ENCODE measurements around the gene SLC9A9. TPM values are rescaled to one million over a fixed set of nuclear protein-coding genes. Genes with fewer than 3 reads are reported as not detected.

SLC9A9 gene
- total RNA-seq, 2 donors from 2014 or later, result 23.6 to 31.0 TPM

GRCh38 chr3:143471705-143472104 lies 376.6 kb downstream of the SLC9A9 start:
- no peak for DNase-seq (ENCODE audit: low spot score)
- TF ChIP-seq, protein P1, sequence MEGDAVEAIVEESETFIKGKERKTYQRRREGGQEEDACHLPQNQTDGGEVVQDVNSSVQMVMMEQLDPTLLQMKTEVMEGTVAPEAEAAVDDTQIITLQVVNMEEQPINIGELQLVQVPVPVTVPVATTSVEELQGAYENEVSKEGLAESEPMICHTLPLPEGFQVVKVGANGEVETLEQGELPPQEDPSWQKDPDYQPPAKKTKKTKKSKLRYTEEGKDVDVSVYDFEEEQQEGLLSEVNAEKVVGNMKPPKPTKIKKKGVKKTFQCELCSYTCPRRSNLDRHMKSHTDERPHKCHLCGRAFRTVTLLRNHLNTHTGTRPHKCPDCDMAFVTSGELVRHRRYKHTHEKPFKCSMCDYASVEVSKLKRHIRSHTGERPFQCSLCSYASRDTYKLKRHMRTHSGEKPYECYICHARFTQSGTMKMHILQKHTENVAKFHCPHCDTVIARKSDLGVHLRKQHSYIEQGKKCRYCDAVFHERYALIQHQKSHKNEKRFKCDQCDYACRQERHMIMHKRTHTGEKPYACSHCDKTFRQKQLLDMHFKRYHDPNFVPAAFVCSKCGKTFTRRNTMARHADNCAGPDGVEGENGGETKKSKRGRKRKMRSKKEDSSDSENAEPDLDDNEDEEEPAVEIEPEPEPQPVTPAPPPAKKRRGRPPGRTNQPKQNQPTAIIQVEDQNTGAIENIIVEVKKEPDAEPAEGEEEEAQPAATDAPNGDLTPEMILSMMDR (IDR thresholded peaks at IDR 0.05), result no peak
- TF ChIP-seq POLR2AphosphoS5 (IDR thresholded peaks at IDR 0.05) (no peak), POLR2A (IDR thresholded peaks at IDR 0.05) (no peak)
- Histone ChIP-seq H3K27me3 (replicated peaks; ENCODE audit: insufficient read depth) (no peaks in the 10 kb centered on the region), H3K27ac (no peak overlapping the region), H3K36me3 (no peaks in the 10 kb centered on the region), H3K4me3 (no peak overlapping the region), H3K4me1 (replicated peaks) (no peaks in the 10 kb centered on the region), H3K9me3 (no peaks in the 10 kb centered on the region)
- WGBS, result 74% methylated on average over 2 of the region's 2 CpGs
- intact Hi-C loops (cut with DNase I), result no loop called here

GRCh38 chr3:143469159-143469558 lies 379.1 kb downstream of the SLC9A9 start:
- H3K9me3 ChIP-seq, result no peaks in the 10 kb centered on the region
- intact Hi-C loops (cut with DNase I), result no loop called here
- no peak overlapping the region for H3K4me3 ChIP-seq
- DNase-seq (ENCODE audit: low spot score), result no peak
- H3K27ac ChIP-seq, result no peak overlapping the region
- 72% methylated on average over 5 of the region's 5 CpGs for WGBS
- TF ChIP-seq POLR2A (IDR thresholded peaks at IDR 0.05) (no peak), POLR2AphosphoS5 (IDR thresholded peaks at IDR 0.05) (no peak)
- TF ChIP-seq, protein P1 (IDR thresholded peaks at IDR 0.05), result no peak
- H3K36me3 ChIP-seq, result no peaks in the 10 kb centered on the region
- H3K4me1 ChIP-seq (replicated peaks), result no peaks in the 10 kb centered on the region
- no peaks in the 10 kb centered on the region for H3K27me3 ChIP-seq (replicated peaks; ENCODE audit: insufficient read depth)

GRCh38 chr3:143465666-143466065 lies 382.6 kb downstream of the SLC9A9 start:
- TF ChIP-seq, protein P1 (IDR thresholded peaks at IDR 0.05), result no peak
- TF ChIP-seq POLR2AphosphoS5 (IDR thresholded peaks at IDR 0.05) (no peak), POLR2A (IDR thresholded peaks at IDR 0.05) (no peak)
- no peak overlapping the region for H3K27ac ChIP-seq
- WGBS, result 79% methylated on average over 1 of the region's 1 CpG
- no peak for DNase-seq (ENCODE audit: low spot score)
- intact Hi-C loops (cut with DNase I), result no loop called here
- H3K27me3 ChIP-seq (replicated peaks; ENCODE audit: insufficient read depth), result no peaks in the 10 kb centered on the region
- H3K9me3 ChIP-seq, result no peaks in the 10 kb centered on the region
- H3K4me1 ChIP-seq (replicated peaks), result no peaks in the 10 kb centered on the region
- H3K36me3 ChIP-seq, result no peaks in the 10 kb centered on the region
- no peak overlapping the region for H3K4me3 ChIP-seq

DNA sequence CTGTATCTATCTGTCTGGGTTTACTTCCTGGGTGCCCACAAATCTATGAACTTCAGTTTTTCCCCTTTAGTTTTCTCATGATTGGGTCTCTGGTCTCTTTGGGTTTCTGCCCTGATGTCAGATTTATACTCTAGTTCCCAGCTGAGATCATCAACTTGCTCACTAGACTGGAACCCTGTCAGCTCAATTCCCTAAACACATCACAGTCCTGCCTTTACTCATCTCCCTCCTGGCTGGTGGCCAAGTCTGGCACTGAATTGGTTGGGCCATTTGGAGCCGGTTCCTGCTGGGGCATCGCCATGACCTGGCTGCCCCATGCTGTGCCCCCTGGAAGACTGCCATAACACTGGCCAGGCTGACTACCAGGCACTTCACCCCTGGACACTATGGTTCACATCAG lies 383.4 kb downstream of the SLC9A9 start:
- 62% methylated on average over 2 of the region's 2 CpGs for WGBS
- no peaks in the 10 kb centered on the region for H3K4me1 ChIP-seq (replicated peaks)
- no peak overlapping the region for H3K27ac ChIP-seq
- no peaks in the 10 kb centered on the region for H3K27me3 ChIP-seq (replicated peaks; ENCODE audit: insufficient read depth)
- no peaks in the 10 kb centered on the region for H3K36me3 ChIP-seq
- DNase-seq (ENCODE audit: low spot score), result no peak
- intact Hi-C loops (cut with DNase I), result no loop called here
- H3K9me3 ChIP-seq, result no peaks in the 10 kb centered on the region
- no peak overlapping the region for H3K4me3 ChIP-seq
- TF ChIP-seq, protein P1 (IDR thresholded peaks at IDR 0.05), result no peak
- TF ChIP-seq POLR2AphosphoS5 (IDR thresholded peaks at IDR 0.05) (no peak), POLR2A (IDR thresholded peaks at IDR 0.05) (no peak)

DNA sequence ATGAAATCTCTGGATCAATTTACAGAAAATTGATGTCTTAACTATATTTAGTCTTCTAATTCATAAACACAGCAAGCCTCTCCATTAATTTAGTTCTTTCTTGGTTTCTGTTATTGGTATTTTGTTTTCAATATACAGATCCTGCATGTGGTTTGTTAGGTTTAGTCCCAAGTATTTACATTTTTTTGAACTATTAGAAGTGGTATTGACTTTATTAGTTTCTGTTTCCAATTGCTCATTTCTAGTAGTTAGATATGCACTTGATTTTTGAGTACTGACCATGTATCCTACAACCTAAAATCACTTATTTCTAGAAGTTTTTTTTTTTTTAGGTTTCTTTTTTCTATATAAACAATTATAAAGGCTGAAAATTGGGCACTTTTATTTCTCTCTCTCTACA lies 392.8 kb downstream of the SLC9A9 start:
- Histone ChIP-seq H3K4me1 (replicated peaks) (no peaks in the 10 kb centered on the region), H3K36me3 (no peaks in the 10 kb centered on the region), H3K27me3 (replicated peaks; ENCODE audit: insufficient read depth) (no peaks in the 10 kb centered on the region), H3K4me3 (no peak overlapping the region), H3K27ac (no peak overlapping the region), H3K9me3 (no peaks in the 10 kb centered on the region)
- no peak for DNase-seq (ENCODE audit: low spot score)
- intact Hi-C loops (cut with DNase I), result no loop called here
- TF ChIP-seq POLR2AphosphoS5 (IDR thresholded peaks at IDR 0.05), result no peak
- TF ChIP-seq POLR2A (IDR thresholded peaks at IDR 0.05), result no peak
- TF ChIP-seq, protein P1 (IDR thresholded peaks at IDR 0.05), result no peak

All from prostate gland (tissue), 2 donors.